NOMO-1 (cell line): ENCODE results near the gene FZD4.
"Not testable (repeated sequence)": the region's sequence is repeated elsewhere in the genome, so short reads cannot be mapped to it uniquely, and the experiment has no call there.

Source experiments
- DNase-seq, 2 experiments: peaks; one replicate each; lab custom pipeline; 2025; ENCODE audit not compliant: unreplicated experiment in 2 of 2; lab: John Stamatoyannopoulos, UW

Gene FZD4

GRCh38 chr11:86916330-86916729, 38.9 kb downstream of the FZD4 start:
- no peak for DNase-seq

- DNase-seq, result not testable (repeated sequence)
Observed at GRCh38 chr11:86915850-86916249, 39.3 kb downstream of the FZD4 start.

DNA sequence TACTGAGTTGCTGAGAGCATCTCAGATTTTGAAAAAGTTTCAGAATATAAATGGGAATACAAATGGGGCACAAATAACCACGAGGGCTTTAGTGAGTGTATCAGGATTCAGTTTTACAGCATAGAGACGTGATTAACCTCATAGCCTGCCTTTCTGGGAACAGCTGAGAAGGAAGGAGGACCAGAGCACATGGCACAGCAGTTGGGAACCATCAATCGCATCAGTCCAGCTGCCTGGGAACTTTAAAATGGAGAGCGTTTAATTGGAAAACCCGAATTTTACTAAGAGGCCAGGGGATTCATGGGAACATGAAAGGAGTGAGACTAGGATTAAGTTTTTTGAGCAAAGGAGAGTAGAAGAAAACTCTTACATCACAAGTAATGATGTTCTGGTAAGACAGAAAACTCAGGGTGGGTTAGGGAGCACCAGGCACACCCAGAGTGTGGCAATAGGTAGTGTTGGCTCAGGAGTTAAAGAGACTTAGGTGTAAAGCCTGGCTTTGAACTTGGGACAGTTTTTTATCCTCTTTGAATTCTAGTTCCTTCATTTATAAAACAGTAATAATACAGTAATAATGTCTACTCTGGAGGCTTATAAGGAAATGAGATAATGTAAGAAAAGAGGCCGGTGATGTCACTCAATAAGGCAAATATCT, 40.2 kb downstream of the FZD4 start:
- DNase-seq, result no peak

- DNase-seq, result no peak
Observed at GRCh38 chr11:86912238-86912637, 43.0 kb downstream of the FZD4 start.

GRCh38 chr11:86910592-86910991, 44.6 kb downstream of the FZD4 start:
- DNase-seq, result no peak

DNA sequence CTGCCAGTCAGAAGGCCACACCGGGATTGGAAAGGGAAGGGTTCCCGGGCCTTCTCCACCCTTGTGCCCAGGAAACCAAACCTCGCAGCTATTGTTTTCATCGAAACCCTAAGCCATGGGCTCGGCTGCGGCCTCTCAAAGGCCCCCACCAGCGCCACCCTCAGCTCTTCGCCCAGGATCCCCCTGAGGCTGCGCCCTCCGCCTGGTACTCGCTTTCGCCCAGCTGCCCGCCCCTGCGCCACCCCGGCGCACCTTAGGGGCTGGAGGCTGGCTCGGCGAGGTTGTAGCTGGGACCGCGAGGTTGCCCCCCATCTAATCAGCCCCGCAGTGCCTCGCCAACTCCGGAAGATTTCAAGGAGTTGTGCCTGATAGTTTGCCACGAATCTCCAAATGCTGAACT, 49.0 kb downstream of the FZD4 start:
- no peak for DNase-seq

DNA sequence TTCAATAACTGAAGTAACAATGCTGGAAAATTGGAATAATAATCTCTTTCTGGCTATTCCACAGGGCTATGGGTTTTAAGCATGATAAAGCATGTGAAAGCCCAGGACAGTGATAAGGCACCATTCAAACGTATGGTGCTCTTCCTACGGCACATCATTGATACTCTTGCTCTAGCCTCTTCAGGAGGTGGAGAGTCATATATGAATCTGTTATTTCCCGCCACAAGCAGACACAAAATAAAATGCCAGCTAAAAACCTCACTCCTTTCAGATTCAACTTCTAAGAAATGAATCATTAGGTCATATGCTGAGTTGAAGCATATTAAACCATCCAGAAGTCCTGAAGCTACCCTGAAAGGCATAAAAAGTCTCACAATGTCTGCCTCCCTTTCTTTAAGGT, 49.9 kb downstream of the FZD4 start:
- DNase-seq, result no peak

DNA sequence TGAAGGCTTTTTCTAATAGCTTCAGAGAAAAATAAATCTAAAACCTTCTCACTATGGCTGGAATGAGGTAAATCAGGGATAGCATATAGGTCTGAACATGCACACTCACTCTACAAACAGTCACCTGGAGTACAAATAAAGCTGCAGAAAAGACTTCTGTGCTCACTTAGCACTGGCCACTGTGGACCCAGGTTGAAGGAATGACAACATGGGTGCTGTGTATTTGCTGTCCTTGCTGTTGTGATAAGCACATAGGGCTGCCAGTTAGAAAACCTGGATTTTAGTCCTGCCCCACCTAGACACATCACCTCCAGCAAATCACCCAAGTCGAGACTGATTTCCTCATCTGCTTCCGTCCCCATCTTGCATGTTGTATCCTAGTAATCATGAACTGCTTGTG, 51.2 kb downstream of the FZD4 start:
- DNase-seq, result no peak

- no peak for DNase-seq
Observed at GRCh38 chr11:86902345-86902744, 52.9 kb downstream of the FZD4 start.

DNA sequence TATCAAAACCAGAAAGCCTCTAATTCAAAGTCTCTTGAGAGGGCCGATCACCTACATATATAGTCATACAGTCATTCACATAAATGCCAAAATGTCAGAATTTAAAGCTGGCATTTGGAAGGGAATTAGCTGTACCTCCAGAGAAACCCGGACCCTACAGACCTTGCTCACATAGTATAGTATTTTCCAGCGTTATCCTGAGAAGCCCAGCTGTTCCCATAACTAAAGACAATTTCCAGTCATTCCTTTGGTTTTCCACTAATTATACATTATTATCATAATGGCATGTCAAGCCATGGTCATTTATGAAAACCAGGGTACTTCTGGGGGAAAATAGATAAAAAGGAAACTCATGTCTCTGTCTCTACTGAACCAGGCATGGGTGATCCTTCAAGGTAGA, 53.6 kb downstream of the FZD4 start:
- DNase-seq, result no peak

DNA sequence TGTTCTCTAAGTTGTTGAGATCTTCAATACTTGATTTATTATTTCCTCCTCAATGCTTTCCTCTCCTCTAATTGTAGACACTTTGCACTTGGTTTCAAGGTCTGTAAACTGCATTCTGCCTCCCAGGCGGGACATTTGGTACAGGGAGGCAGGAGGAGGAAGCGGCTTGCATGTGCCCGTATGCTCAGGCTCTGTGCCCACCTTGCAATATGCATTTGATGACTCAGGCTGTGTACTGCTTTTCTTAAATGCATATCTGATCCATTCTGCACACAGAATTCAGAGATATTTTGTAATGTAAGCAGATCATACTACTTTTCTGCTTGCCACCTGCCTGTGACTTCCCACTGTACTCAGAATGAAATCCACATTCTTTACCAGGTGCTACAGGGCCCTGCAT, 55.0 kb downstream of the FZD4 start:
- no peak for DNase-seq

GRCh38 chr11:86898689-86899088, 56.5 kb downstream of the FZD4 start:
- no peak for DNase-seq

GRCh38 chr11:86896441-86896841, 58.8 kb downstream of the FZD4 start:
- no peak for DNase-seq
